GM12891 (cell line): ENCODE results near the gene EXOSC7.

ENCODE experiments used
- PAX5 ChIP-seq: IDR thresholded peaks from 2 replicates; pipeline ENCODE4 v1.6.1; 2011; ENCODE audit warnings: low read length, moderate library complexity, mild to moderate bottlenecking; ENCODE audit not compliant: insufficient read depth, severe bottlenecking
- POLR2A ChIP-seq: IDR thresholded peaks from 2 replicates; pipeline ENCODE4 v1.6.1; 2011; ENCODE audit warnings: low read depth, low read length, control low read depth
- POLR2AphosphoS5 ChIP-seq: IDR thresholded peaks from 2 replicates; pipeline ENCODE4 v1.6.1; 2011; ENCODE audit warnings: low read depth, low read length, control low read depth
- POU2F2 ChIP-seq: IDR thresholded peaks from 2 replicates; pipeline ENCODE4 v1.6.1; 2011; ENCODE audit warnings: low read depth, mild to moderate bottlenecking, control low read depth, low read length, moderate library complexity
- SPI1 ChIP-seq: IDR thresholded peaks from 2 replicates; pipeline ENCODE4 v1.6.1; 2011; ENCODE audit warnings: low read depth, low read length, control low read depth
- TAF1 ChIP-seq: IDR thresholded peaks from 2 replicates; pipeline ENCODE4 v1.6.1; 2011; ENCODE audit warnings: low read depth, low read length, control low read depth

GRCh38 chr3:45059132-45059531 lies 83.1 kb downstream of the EXOSC7 start:
- TF ChIP-seq POLR2A, result no peak
- no peak for TF ChIP-seq POLR2AphosphoS5
- TF ChIP-seq TAF1, result no peak
- TF ChIP-seq SPI1, result no peak
- no peak for TF ChIP-seq POU2F2
- no peak for TF ChIP-seq PAX5
